Brain microvascular endothelial cell (primary cell): Measurements from ENCODE around the gene AKAP5.
A peak's percentile ranks its signal among the peaks of the same experiment; 100 is the strongest.

ENCODE experiments used
- DNase-seq: peaks from one replicate; pipeline ENCODE4 v3.0.0-alpha.2; 2020
- H3K27ac ChIP-seq: fragments of 250-450 bp; sonication (Bioruptor Pico); 2 replicates; pipeline ENCODE4 v1.5.1; 2020; ENCODE audit warnings: mild to moderate bottlenecking, moderate library complexity
- H3K27me3 ChIP-seq: fragments of 250-450 bp; sonication (Bioruptor Pico); replicated peaks from 2 replicates; pipeline ENCODE4 v1.5.1; 2020; ENCODE audit warnings: mild to moderate bottlenecking
- H3K36me3 ChIP-seq: fragments of 250-450 bp; sonication (Bioruptor Pico); replicated peaks from 2 replicates; pipeline ENCODE4 v1.5.1; 2020; ENCODE audit warnings: mild to moderate bottlenecking
- H3K4me3 ChIP-seq: 2 replicates; pipeline ENCODE4 v1.5.1; 2011; ENCODE audit warnings: low read depth, mild to moderate bottlenecking, control low read depth, low read length, moderate library complexity
- in situ Hi-C: cut with HindIII; loops from 2 replicates; pipeline ENCODE4 v1.10.0; 2017; ENCODE audit warnings: low sequenced_read_pairs, low pct_ligation_motif_present
- TF ChIP-seq, protein P1 (sequence below): IDR thresholded peaks from 2 replicates; pipeline ENCODE4 v1.5.1; 2011; ENCODE audit warnings: low read depth, mild to moderate bottlenecking, moderate library complexity, low read length, control low read depth, inconsistent platforms; ENCODE audit errors: missing control alignments

Gene AKAP5

DNA sequence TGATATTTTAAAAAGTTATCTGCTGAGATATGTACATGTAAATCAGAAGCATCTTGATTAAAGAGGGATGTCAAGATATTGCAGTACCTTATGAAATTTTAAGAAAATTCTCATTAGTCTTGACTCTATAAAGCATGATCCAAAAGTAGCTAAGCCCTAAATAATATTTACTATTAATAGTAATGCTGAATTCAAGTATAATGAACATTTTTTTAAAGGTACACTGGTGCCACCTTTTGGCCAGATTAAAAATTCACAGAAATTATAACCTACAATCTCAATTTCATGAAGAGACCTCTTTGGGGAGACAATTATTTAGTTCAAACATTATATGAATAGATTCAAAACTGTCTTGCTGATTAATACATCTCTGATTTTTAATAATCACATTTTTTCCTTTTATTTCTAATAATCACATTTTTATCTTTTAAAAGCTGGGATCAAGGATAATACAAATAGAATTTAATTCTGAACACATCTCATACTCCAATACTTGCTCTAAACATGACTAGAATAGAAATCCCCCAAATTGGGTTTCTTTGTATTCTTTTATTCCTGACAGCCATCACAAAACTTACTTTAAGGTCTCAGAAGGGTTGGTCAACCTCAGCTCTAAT, 13.4 kb downstream of the AKAP5 start:
- TF ChIP-seq, protein P1, sequence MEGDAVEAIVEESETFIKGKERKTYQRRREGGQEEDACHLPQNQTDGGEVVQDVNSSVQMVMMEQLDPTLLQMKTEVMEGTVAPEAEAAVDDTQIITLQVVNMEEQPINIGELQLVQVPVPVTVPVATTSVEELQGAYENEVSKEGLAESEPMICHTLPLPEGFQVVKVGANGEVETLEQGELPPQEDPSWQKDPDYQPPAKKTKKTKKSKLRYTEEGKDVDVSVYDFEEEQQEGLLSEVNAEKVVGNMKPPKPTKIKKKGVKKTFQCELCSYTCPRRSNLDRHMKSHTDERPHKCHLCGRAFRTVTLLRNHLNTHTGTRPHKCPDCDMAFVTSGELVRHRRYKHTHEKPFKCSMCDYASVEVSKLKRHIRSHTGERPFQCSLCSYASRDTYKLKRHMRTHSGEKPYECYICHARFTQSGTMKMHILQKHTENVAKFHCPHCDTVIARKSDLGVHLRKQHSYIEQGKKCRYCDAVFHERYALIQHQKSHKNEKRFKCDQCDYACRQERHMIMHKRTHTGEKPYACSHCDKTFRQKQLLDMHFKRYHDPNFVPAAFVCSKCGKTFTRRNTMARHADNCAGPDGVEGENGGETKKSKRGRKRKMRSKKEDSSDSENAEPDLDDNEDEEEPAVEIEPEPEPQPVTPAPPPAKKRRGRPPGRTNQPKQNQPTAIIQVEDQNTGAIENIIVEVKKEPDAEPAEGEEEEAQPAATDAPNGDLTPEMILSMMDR = peak; percentile 22

GRCh38 chr14:64488590-64489099, 23.3 kb downstream of the AKAP5 start:
- H3K27ac ChIP-seq = no peak overlapping the region
- TF ChIP-seq, protein P1 = no peak

More for the DNA sequence above, 13.4 kb downstream of the AKAP5 start:
- peak; percentile 9 for DNase-seq
- H3K4me3 ChIP-seq = no peak overlapping the region
- no peaks in the 10 kb centered on the region for H3K36me3 ChIP-seq
- in situ Hi-C loops = no loop called here
- no peak overlapping the region for H3K27ac ChIP-seq
- H3K27me3 ChIP-seq = no peaks in the 10 kb centered on the region

GRCh38 chr14:64491637-64492036, 26.3 kb downstream of the AKAP5 start:
- in situ Hi-C loops = no loop called here
- no peaks in the 10 kb centered on the region for H3K27me3 ChIP-seq
- TF ChIP-seq, protein P1 = no peak
- peaks cover 7% of the 10 kb centered on the region for H3K36me3 ChIP-seq
- H3K27ac ChIP-seq = no peak overlapping the region
- no peak overlapping the region for H3K4me3 ChIP-seq
- DNase-seq = no peak

More at GRCh38 chr14:64488590-64489099, 23.3 kb downstream of the AKAP5 start:
- no peaks in the 10 kb centered on the region for H3K27me3 ChIP-seq
- in situ Hi-C loops = no loop called here
- peaks cover 7% of the 10 kb centered on the region for H3K36me3 ChIP-seq
- DNase-seq = no peak
- H3K4me3 ChIP-seq = no peak overlapping the region

GRCh38 chr14:64493455-64493854, 28.2 kb downstream of the AKAP5 start:
- Histone ChIP-seq H3K36me3 (peaks cover 6% of the 10 kb centered on the region), H3K27me3 (no peaks in the 10 kb centered on the region), H3K4me3 (no peak overlapping the region), H3K27ac (no peak overlapping the region)
- DNase-seq = no peak
- in situ Hi-C loops = no loop called here
- TF ChIP-seq, protein P1 = no peak

DNA sequence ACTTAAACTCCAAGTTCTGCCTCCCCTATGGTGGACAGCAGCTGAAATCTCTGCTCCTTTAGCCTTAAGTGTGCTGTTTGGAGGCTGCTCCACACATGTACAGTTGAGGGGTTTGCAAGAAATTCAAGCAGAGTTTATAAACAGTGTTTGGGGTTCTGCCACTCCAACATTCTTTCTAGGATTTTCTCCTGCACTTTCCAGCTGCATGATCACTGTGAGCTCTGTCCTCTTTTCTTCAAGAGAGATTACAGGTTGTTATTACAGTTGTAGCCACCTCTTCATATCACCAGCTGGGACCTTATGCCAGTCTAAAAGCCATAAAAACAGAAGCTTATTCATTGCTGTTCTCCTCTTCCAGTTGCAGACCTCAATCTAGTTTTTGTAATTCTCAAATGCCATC, 30.0 kb downstream of the AKAP5 start:
- H3K27ac ChIP-seq = no peak overlapping the region
- H3K36me3 ChIP-seq = no peaks in the 10 kb centered on the region
- TF ChIP-seq, protein P1 = no peak
- in situ Hi-C loops = no loop called here
- no peaks in the 10 kb centered on the region for H3K27me3 ChIP-seq
- H3K4me3 ChIP-seq = no peak overlapping the region
- DNase-seq = no peak

DNA sequence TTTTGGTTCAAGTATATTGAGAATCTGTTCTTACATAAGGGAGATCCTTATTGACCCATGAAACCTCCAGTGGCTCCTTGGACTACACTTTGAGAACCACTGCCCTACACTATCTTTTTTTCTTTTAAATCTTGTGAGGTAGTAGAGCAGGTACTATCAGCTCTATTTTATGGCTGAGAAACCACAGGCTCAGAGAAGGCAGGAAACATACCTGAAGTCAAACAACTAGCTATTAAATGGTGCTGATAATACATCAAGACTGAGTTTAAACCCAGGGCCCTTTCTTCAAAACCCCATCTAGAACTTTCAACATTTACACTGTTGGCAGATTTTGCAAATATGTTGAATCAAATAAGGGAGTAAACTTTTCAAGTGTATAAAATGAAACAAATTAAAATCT, 31.5 kb downstream of the AKAP5 start:
- Histone ChIP-seq H3K27ac (no peak overlapping the region), H3K27me3 (no peaks in the 10 kb centered on the region), H3K36me3 (no peaks in the 10 kb centered on the region), H3K4me3 (no peak overlapping the region)
- DNase-seq = no peak
- TF ChIP-seq, protein P1 = no peak
- in situ Hi-C loops = no loop called here
